HepG2 (cell line): ENCODE data around the gene ITLN2.

Experiments used
- AFF4 ChIP-seq: sonication (generic); formaldehyde crosslinking; IDR thresholded peaks from 2 replicates; pipeline ENCODE4 v1.4.0; 2020; ENCODE audit warnings: missing genetic modification reagents
- ASH2L ChIP-seq: fragments of 300-600, 200-600 bp; sonication (generic); IDR thresholded peaks from 2 replicates; pipeline ENCODE4 v1.7.0; 2017; ENCODE audit warnings: low read depth, mild to moderate bottlenecking, moderate library complexity, mixed read lengths, low read length; ENCODE audit not compliant: insufficient read length
- MEIS1 ChIP-seq: sonication (generic); formaldehyde crosslinking; IDR thresholded peaks from 2 replicates; pipeline ENCODE4 v1.9.0; 2021; ENCODE audit warnings: mild to moderate bottlenecking, missing genetic modification reagents, moderate library complexity, borderline replicate concordance
- POLR2A ChIP-seq, 2 experiments: IDR thresholded peaks; 2 replicates each; pipeline ENCODE4 v1.6.1; 2011; ENCODE audit warnings: low read depth in 2 of 2, low read length in 2 of 2, mild to moderate bottlenecking in 1 of 2, moderate library complexity in 1 of 2; ENCODE audit not compliant: insufficient read depth in 1 of 2
- RNF219 ChIP-seq: sonication (generic); formaldehyde crosslinking; IDR thresholded peaks from 2 replicates; pipeline ENCODE4 v1.5.0; 2020; ENCODE audit warnings: mild to moderate bottlenecking, missing genetic modification reagents
- TBP ChIP-seq: sonication (generic); formaldehyde crosslinking; IDR thresholded peaks from 2 replicates; pipeline ENCODE4 v1.5.0; 2020; ENCODE audit warnings: missing genetic modification reagents
- TSC22D2 ChIP-seq: sonication (generic); formaldehyde crosslinking; IDR thresholded peaks from 2 replicates; pipeline ENCODE4 v1.5.1; 2020; ENCODE audit warnings: missing genetic modification reagents, mild to moderate bottlenecking, borderline replicate concordance
- YY1 ChIP-seq: IDR thresholded peaks from 2 replicates; pipeline ENCODE4 v1.6.1; 2011; ENCODE audit warnings: low read length, low read depth, moderate library complexity, mild to moderate bottlenecking; ENCODE audit not compliant: insufficient read depth, insufficient replicate concordance
- ZNF136 ChIP-seq: sonication (generic); formaldehyde crosslinking; IDR thresholded peaks from 2 replicates; pipeline ENCODE4 v1.8.1; 2022; ENCODE audit warnings: low read depth, mild to moderate bottlenecking, moderate library complexity, missing genetic modification reagents
- ZNF619 ChIP-seq: sonication (generic); formaldehyde crosslinking; IDR thresholded peaks from 2 replicates; pipeline ENCODE4 v1.4.0; 2020; ENCODE audit warnings: mild to moderate bottlenecking, missing genetic modification reagents
- TF ChIP-seq, protein P1 (sequence below), 2 experiments: sonication (generic) in 1 of 2; formaldehyde crosslinking in 1 of 2; IDR thresholded peaks; 2 replicates each; pipeline versions ENCODE4 v1.5.1 to v1.6.1; 2011 to 2020; ENCODE audit warnings: borderline replicate concordance in 1 of 2, low read depth in 1 of 2, low read length in 1 of 2, mild to moderate bottlenecking in 1 of 2, missing genetic modification reagents in 1 of 2, moderate library complexity in 1 of 2
- TF ChIP-seq, protein P2 (sequence below): sonication (generic); formaldehyde crosslinking; IDR thresholded peaks from 2 replicates; pipeline ENCODE4 v1.5.0; 2020; ENCODE audit warnings: mild to moderate bottlenecking, missing genetic modification reagents, moderate library complexity

- TF ChIP-seq ASH2L (no peak), ZNF136 (CRISPR knock-in tag) (no peak), RNF219 (CRISPR knock-in tag) (no peak), TBP (CRISPR knock-in tag) (no peak), AFF4 (CRISPR knock-in tag) (no peak), YY1 (no peak), MEIS1 (CRISPR knock-in tag) (no peak), TSC22D2 (no peak), ZNF619 (CRISPR knock-in tag) (no peak), POLR2A (IDR thresholded peaks at IDR 0.05; ENCODE audit: insufficient read depth in 1 of 2, low read depth in 2 of 2, low read length in 2 of 2) (no peak)
- TF ChIP-seq, protein P1, sequence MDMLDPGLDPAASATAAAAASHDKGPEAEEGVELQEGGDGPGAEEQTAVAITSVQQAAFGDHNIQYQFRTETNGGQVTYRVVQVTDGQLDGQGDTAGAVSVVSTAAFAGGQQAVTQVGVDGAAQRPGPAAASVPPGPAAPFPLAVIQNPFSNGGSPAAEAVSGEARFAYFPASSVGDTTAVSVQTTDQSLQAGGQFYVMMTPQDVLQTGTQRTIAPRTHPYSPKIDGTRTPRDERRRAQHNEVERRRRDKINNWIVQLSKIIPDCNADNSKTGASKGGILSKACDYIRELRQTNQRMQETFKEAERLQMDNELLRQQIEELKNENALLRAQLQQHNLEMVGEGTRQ (IDR thresholded peaks at IDR 0.05; ENCODE audit: low read depth, low read length), result no peak
- TF ChIP-seq, protein P1 (CRISPR knock-in tag; IDR thresholded peaks at IDR 0.05; ENCODE audit: borderline replicate concordance), result no peak
- TF ChIP-seq, protein P2, sequence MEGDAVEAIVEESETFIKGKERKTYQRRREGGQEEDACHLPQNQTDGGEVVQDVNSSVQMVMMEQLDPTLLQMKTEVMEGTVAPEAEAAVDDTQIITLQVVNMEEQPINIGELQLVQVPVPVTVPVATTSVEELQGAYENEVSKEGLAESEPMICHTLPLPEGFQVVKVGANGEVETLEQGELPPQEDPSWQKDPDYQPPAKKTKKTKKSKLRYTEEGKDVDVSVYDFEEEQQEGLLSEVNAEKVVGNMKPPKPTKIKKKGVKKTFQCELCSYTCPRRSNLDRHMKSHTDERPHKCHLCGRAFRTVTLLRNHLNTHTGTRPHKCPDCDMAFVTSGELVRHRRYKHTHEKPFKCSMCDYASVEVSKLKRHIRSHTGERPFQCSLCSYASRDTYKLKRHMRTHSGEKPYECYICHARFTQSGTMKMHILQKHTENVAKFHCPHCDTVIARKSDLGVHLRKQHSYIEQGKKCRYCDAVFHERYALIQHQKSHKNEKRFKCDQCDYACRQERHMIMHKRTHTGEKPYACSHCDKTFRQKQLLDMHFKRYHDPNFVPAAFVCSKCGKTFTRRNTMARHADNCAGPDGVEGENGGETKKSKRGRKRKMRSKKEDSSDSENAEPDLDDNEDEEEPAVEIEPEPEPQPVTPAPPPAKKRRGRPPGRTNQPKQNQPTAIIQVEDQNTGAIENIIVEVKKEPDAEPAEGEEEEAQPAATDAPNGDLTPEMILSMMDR (CRISPR knock-in tag), result no peak
Observed at GRCh38 chr1:160985723-160986122, 31.1 kb upstream of the ITLN2 start.
